ENCODE measurements around the gene SLC2A9.

GRCh38 chr4:10026485-10026884, 5.2 kb upstream of the SLC2A9 start:
- TF ChIP-seq CTCF (IDR thresholded peaks at IDR 0.05) (no peak), EP300 (IDR thresholded peaks at IDR 0.05) (no peak), POLR2A (IDR thresholded peaks at IDR 0.05) (no peak), POLR2AphosphoS5 (IDR thresholded peaks at IDR 0.05) (no peak)
